Neural cell (in vitro differentiated cells): ENCODE data around the gene SP7. TPM values are rescaled to one million over a fixed set of nuclear protein-coding genes. Genes with fewer than 3 reads are reported as not detected.

Experiments used
- H2AFZ ChIP-seq: fragments of 200-600, 300-800 bp; sonication (generic), shearing (Covaris generic); 2 replicates; pipeline ENCODE4 v1.6.0; 2014; ENCODE audit warnings: low read depth, mild to moderate bottlenecking, antibody characterized with exemption, low read length, moderate library complexity
- H3F3A ChIP-seq: fragments of 200-600 bp; shearing (Covaris generic); 2 replicates; pipeline ENCODE4 v1.6.1; 2016; ENCODE audit warnings: mild to moderate bottlenecking, moderate library complexity, mixed read lengths, antibody characterized with exemption, low read length; ENCODE audit not compliant: insufficient read depth, poor library complexity, severe bottlenecking
- H3K27ac ChIP-seq: fragments of 200-600, 300-800 bp; sonication (generic), shearing (Covaris generic); 2 replicates; pipeline ENCODE4 v1.5.1; 2014; ENCODE audit warnings: mild to moderate bottlenecking, low read length, moderate library complexity
- H3K27me3 ChIP-seq: fragments of 300-800, 200-600 bp; sonication (generic), shearing (Covaris generic); 2 replicates; pipeline ENCODE4 v1.6.0; 2014; ENCODE audit warnings: mild to moderate bottlenecking, low read depth, low read length, moderate library complexity; ENCODE audit not compliant: insufficient read depth
- H3K36me3 ChIP-seq: fragments of 300-800, 200-600 bp; sonication (generic), shearing (Covaris generic); 2 replicates; pipeline ENCODE4 v1.5.1; 2014; ENCODE audit warnings: mild to moderate bottlenecking, antibody characterized with exemption, low read length, moderate library complexity; ENCODE audit not compliant: insufficient read depth
- H3K4me2 ChIP-seq: fragments of 300-800, 200-600 bp; sonication (generic), shearing (Covaris generic); 2 replicates; pipeline ENCODE4 v1.6.0; 2014; ENCODE audit warnings: mild to moderate bottlenecking, low read length
- H3K4me3 ChIP-seq: fragments of 300-800, 200-600 bp; sonication (generic), shearing (Covaris generic); 2 replicates; pipeline ENCODE4 v1.5.1; 2014; ENCODE audit warnings: mild to moderate bottlenecking, low read length, moderate library complexity
- H3K79me2 ChIP-seq: fragments of 200-600 bp; shearing (Covaris generic); replicated peaks from 2 replicates; pipeline ENCODE4 v1.6.0; 2014; ENCODE audit warnings: mild to moderate bottlenecking, low read length, moderate library complexity; ENCODE audit not compliant: insufficient read depth
- H3K9ac ChIP-seq: fragments of 300-800, 200-600 bp; sonication (generic), shearing (Covaris generic); 2 replicates; pipeline ENCODE4 v1.6.1; 2016; ENCODE audit warnings: mild to moderate bottlenecking, low read length, mixed read lengths
- H3K9me2 ChIP-seq: fragments of 200-600 bp; shearing (Covaris generic); 2 replicates; pipeline ENCODE4 v1.6.1; 2016; ENCODE audit warnings: mild to moderate bottlenecking, low read length, mixed read lengths; ENCODE audit not compliant: insufficient read depth
- H3K9me3 ChIP-seq: fragments of 200-600, 300-800 bp; sonication (generic), shearing (Covaris generic); 2 replicates; pipeline ENCODE4 v1.6.1; 2016; ENCODE audit warnings: mild to moderate bottlenecking, mixed run types, low read length, moderate library complexity, mixed read lengths
- H4K20me1 ChIP-seq: fragments of 200-600 bp; shearing (Covaris generic); 2 replicates; pipeline ENCODE4 v1.6.1; 2016; ENCODE audit warnings: mild to moderate bottlenecking, mixed run types; ENCODE audit not compliant: insufficient read depth
- EP300 ChIP-seq: fragments of 450-650 bp; conservative IDR thresholded peaks from 2 replicates; pipeline ENCODE4 v1.6.1; 2014; ENCODE audit warnings: antibody characterized with exemption, mild to moderate bottlenecking, moderate library complexity; ENCODE audit not compliant: poor library complexity, severe bottlenecking
- EZH2 ChIP-seq: fragments of 200-600, 300-800 bp; shearing (Covaris generic), sonication (generic); IDR thresholded peaks from 2 replicates; pipeline ENCODE4 v1.6.1; 2014; ENCODE audit warnings: antibody characterized with exemption, low read length, borderline replicate concordance, mild to moderate bottlenecking; ENCODE audit not compliant: insufficient read depth, poor library complexity, severe bottlenecking
- MXI1 ChIP-seq: fragments of 450-650 bp; conservative IDR thresholded peaks from 2 replicates; pipeline ENCODE4 v1.6.1; 2014; ENCODE audit warnings: antibody characterized with exemption, mild to moderate bottlenecking; ENCODE audit not compliant: poor library complexity, severe bottlenecking
- POLR2AphosphoS5 ChIP-seq: IDR thresholded peaks from 2 replicates; pipeline ENCODE4 v1.6.1; 2012
- RAD21 ChIP-seq: fragments of 450-650 bp; conservative IDR thresholded peaks from 2 replicates; pipeline ENCODE4 v1.6.1; 2014; ENCODE audit warnings: antibody characterized with exemption, mild to moderate bottlenecking, moderate library complexity
- SMC3 ChIP-seq: fragments of 450-650 bp; conservative IDR thresholded peaks from 2 replicates; pipeline ENCODE4 v1.6.1; 2014; ENCODE audit warnings: antibody characterized with exemption, mild to moderate bottlenecking, moderate library complexity; ENCODE audit not compliant: poor library complexity
- TAF1 ChIP-seq: IDR thresholded peaks from 2 replicates; pipeline ENCODE4 v1.6.1; 2012; ENCODE audit warnings: low read depth
- polyA plus RNA-seq: library from polyadenylated mRNA; depleted of rRNA; stranded (reverse); fragments of >200 nt; gene quantifications from 2 replicates; pipeline ENCODE4 v1.2.3, GENCODE V29; 2014
- TF ChIP-seq, protein P1 (sequence below): IDR thresholded peaks from 2 replicates; pipeline ENCODE4 v1.6.1; 2012; ENCODE audit warnings: borderline replicate concordance
- TF ChIP-seq, protein P2 (sequence below): fragments of 450-650 bp; IDR thresholded peaks from 2 replicates; pipeline ENCODE4 v1.5.1; 2014; ENCODE audit warnings: antibody characterized with exemption, mild to moderate bottlenecking, moderate library complexity; ENCODE audit not compliant: poor library complexity, severe bottlenecking

Gene SP7
- polyA plus RNA-seq, 1 donor from 2014 or later, result not detected

DNA sequence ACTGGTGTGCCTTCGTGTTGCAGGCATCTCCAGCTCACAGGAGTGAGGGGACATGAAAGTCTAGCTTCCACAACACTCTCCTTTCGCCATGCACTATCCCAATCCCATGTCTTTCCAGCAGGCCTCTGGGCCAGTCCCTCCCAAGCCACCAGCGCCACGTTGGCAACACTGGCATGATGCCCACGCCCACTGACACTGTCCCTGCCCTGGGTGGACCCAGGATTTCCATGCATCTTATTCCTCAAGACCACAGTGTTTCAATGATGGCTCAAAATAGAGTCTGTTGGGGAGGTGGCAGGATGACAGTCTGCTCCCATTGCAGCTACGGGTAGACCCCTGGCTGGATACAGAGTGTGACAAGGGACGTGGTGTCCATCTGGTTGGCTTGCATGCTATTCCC is 2.3 kb downstream of the SP7 start:
- no peaks in the 10 kb centered on the region for H3K9me2 ChIP-seq
- H3K9me3 ChIP-seq, result no peaks in the 10 kb centered on the region
- H3K36me3 ChIP-seq, result no peaks in the 10 kb centered on the region
- no peak for TF ChIP-seq TAF1
- TF ChIP-seq MXI1, result no peak
- no peak for TF ChIP-seq POLR2AphosphoS5
- TF ChIP-seq, protein P1, sequence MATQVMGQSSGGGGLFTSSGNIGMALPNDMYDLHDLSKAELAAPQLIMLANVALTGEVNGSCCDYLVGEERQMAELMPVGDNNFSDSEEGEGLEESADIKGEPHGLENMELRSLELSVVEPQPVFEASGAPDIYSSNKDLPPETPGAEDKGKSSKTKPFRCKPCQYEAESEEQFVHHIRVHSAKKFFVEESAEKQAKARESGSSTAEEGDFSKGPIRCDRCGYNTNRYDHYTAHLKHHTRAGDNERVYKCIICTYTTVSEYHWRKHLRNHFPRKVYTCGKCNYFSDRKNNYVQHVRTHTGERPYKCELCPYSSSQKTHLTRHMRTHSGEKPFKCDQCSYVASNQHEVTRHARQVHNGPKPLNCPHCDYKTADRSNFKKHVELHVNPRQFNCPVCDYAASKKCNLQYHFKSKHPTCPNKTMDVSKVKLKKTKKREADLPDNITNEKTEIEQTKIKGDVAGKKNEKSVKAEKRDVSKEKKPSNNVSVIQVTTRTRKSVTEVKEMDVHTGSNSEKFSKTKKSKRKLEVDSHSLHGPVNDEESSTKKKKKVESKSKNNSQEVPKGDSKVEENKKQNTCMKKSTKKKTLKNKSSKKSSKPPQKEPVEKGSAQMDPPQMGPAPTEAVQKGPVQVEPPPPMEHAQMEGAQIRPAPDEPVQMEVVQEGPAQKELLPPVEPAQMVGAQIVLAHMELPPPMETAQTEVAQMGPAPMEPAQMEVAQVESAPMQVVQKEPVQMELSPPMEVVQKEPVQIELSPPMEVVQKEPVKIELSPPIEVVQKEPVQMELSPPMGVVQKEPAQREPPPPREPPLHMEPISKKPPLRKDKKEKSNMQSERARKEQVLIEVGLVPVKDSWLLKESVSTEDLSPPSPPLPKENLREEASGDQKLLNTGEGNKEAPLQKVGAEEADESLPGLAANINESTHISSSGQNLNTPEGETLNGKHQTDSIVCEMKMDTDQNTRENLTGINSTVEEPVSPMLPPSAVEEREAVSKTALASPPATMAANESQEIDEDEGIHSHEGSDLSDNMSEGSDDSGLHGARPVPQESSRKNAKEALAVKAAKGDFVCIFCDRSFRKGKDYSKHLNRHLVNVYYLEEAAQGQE, result no peak
- no peak for TF ChIP-seq SMC3
- TF ChIP-seq RAD21, result no peak
- TF ChIP-seq, protein P2, sequence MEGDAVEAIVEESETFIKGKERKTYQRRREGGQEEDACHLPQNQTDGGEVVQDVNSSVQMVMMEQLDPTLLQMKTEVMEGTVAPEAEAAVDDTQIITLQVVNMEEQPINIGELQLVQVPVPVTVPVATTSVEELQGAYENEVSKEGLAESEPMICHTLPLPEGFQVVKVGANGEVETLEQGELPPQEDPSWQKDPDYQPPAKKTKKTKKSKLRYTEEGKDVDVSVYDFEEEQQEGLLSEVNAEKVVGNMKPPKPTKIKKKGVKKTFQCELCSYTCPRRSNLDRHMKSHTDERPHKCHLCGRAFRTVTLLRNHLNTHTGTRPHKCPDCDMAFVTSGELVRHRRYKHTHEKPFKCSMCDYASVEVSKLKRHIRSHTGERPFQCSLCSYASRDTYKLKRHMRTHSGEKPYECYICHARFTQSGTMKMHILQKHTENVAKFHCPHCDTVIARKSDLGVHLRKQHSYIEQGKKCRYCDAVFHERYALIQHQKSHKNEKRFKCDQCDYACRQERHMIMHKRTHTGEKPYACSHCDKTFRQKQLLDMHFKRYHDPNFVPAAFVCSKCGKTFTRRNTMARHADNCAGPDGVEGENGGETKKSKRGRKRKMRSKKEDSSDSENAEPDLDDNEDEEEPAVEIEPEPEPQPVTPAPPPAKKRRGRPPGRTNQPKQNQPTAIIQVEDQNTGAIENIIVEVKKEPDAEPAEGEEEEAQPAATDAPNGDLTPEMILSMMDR, result no peak
- TF ChIP-seq EZH2, result no peak
- TF ChIP-seq EP300, result no peak
- no peaks in the 10 kb centered on the region for H3K27me3 ChIP-seq
- no peak overlapping the region for H3K4me3 ChIP-seq
- H3K9ac ChIP-seq, result no peak overlapping the region
- no peaks in the 10 kb centered on the region for H3K79me2 ChIP-seq
- H3K27ac ChIP-seq, result no peak overlapping the region
- H2AFZ ChIP-seq, result no peak overlapping the region
- no peaks in the 10 kb centered on the region for H4K20me1 ChIP-seq
- no peaks in the 10 kb centered on the region for H3F3A ChIP-seq
- no peak overlapping the region for H3K4me2 ChIP-seq

DNA sequence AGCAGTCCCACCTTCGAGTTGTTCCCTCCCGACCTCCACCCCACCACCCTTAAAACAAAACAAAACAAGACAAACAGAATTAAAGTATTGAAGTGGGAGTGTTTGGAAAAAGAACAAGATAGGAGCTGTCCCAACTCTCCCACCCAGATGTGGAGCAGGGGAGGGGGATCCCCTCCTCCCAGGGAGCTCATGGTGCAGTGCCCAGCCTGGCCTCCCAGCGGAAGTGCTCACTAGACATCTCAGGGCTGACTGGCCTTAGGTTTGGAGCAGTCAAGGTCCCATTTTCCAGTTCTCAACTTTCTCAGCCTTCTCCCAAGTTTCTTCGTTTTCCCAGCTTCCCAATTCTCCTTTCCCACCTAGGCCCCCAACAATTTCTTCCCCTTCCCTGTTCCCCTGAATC is 2.9 kb downstream of the SP7 start:
- Histone ChIP-seq H3K79me2 (no peaks in the 10 kb centered on the region), H3K4me3 (no peak overlapping the region), H3K4me2 (no peak overlapping the region), H3K9ac (no peak overlapping the region), H3F3A (no peaks in the 10 kb centered on the region), H3K9me3 (no peaks in the 10 kb centered on the region), H3K9me2 (no peaks in the 10 kb centered on the region), H2AFZ (no peak overlapping the region), H3K36me3 (no peaks in the 10 kb centered on the region), H3K27me3 (no peaks in the 10 kb centered on the region), H4K20me1 (no peaks in the 10 kb centered on the region), H3K27ac (no peak overlapping the region)
- no peak for TF ChIP-seq POLR2AphosphoS5
- no peak for TF ChIP-seq RAD21
- TF ChIP-seq, protein P1, result no peak
- no peak for TF ChIP-seq EZH2
- no peak for TF ChIP-seq EP300
- no peak for TF ChIP-seq SMC3
- no peak for TF ChIP-seq MXI1
- TF ChIP-seq, protein P2, result no peak
- no peak for TF ChIP-seq TAF1
